Kidney (tissue), 14 donors: ENCODE measurements around the gene CHD2. TPM values are rescaled to one million over a fixed set of nuclear protein-coding genes. Genes with fewer than 3 reads are reported as not detected.

Experiments used
- DNase-seq, 5 donors: peaks; one replicate each; pipeline ENCODE4 v3.0.0-alpha.2; 2013 to 2020
- FAIRE-seq: peaks from 2 replicates; lab custom pipeline; 2012; peaks lifted over from hg19 to GRCh38; lab: Jason Lieb, UNC
- H3K27ac ChIP-seq, 2 donors: one replicate each; pipeline ENCODE4 v1.7.0; 2013; ENCODE audit warnings: low read depth in 2 of 2, low read length in 2 of 2, inconsistent platforms in 1 of 2
- H3K27me3 ChIP-seq: one replicate; pipeline ENCODE4 v1.7.1; 2013; ENCODE audit warnings: low read length, inconsistent platforms; ENCODE audit not compliant: control insufficient read depth, insufficient read depth
- H3K36me3 ChIP-seq, 3 donors: one replicate each; pipeline versions ENCODE4 v1.7.0 to v1.7.1; 2013; ENCODE audit warnings: low read length in 3 of 3, control low read depth in 1 of 3, inconsistent platforms in 1 of 3; ENCODE audit not compliant: insufficient read depth in 3 of 3, control insufficient read depth in 2 of 3
- H3K4me1 ChIP-seq, 3 donors: one replicate each; pipeline versions ENCODE4 v1.7.0 to v1.7.1; 2013; ENCODE audit warnings: low read length in 3 of 3, inconsistent platforms in 1 of 3, low read depth in 1 of 3; ENCODE audit not compliant: control insufficient read depth in 2 of 3, insufficient read depth in 2 of 3
- H3K4me3 ChIP-seq, 3 donors: one replicate each; pipeline versions ENCODE4 v1.7.0 to v1.8.1; 2013; ENCODE audit warnings: low read length in 3 of 3, control low read depth in 1 of 3, inconsistent platforms in 1 of 3
- H3K9ac ChIP-seq, 3 donors: one replicate each; pipeline versions ENCODE4 v1.7.0 to v1.7.1; 2013; ENCODE audit warnings: low read length in 3 of 3, control low read depth in 1 of 3, inconsistent platforms in 1 of 3
- H3K9me3 ChIP-seq, 3 donors: one replicate each; pipeline versions ENCODE4 v1.7.0 to v1.7.1; 2013; ENCODE audit warnings: low read length in 3 of 3, control low read depth in 1 of 3, inconsistent platforms in 1 of 3; ENCODE audit not compliant: control insufficient read depth in 2 of 3, insufficient read depth in 1 of 3
- CTCF ChIP-seq: IDR thresholded peaks from 3 replicates; pipeline ENCODE4 v1.5.1; 2012; ENCODE audit warnings: mild to moderate bottlenecking, moderate library complexity, borderline replicate concordance; ENCODE audit not compliant: insufficient read depth; ENCODE audit errors: extremely low read depth
- intact Hi-C: fragments of 100-400 bp; cut with DNase I; formaldehyde crosslinking; loops from one replicate; pipeline ENCODE4 v1.11.1; 2022
- polyA plus RNA-seq: library from polyadenylated mRNA; stranded (reverse); fragments of 350-450 nt; fragmentation: Illumina TruSeq; extraction: RNeasy Lipid Tissue Mini Kit (QIAGEN cat#74804); gene quantifications from one replicate; pipeline ENCODE4 v1.2.3, GENCODE V29; 2014; ENCODE audit warnings: low read depth, low replicate concordance; ENCODE audit not compliant: insufficient read depth
- total RNA-seq: library from RNA; stranded (reverse); fragmentation: NEBNext Ultra II Directional; extraction: Animal tissue kit (Norgen Biotek cat#: 25700); gene quantifications from one replicate; pipeline ENCODE4 v1.2.1, GENCODE V29; 2021
- donor health status: control.
- donor health status: control.
- donor health status: control.
- donor health status: control.
- donor health status: control.
- donor health status: DM: yes; HTN: yes; CAD: no.
- donor health status: Normal renal cell carcinoma (clear cell type).

CHD2 gene
- total and polyA plus RNA-seq, 2 donors from 2014 or later, result 22.5 to 137 TPM

GRCh38 chr15:93049914-93050578 is 149.9 kb downstream of the CHD2 start:
- intact Hi-C loops, result no loop called here
- Histone ChIP-seq H3K36me3 (peaks cover 0 to 3% (median 0%) of the 10 kb centered on the region in 3 donors), H3K4me1 (no peaks in the 10 kb centered on the region), H3K9ac (no peak overlapping the region), H3K27ac (no peak overlapping the region), H3K27me3 (no peaks in the 10 kb centered on the region), H3K9me3 (peaks cover 0 to 8% (median 0%) of the 10 kb centered on the region in 3 donors), H3K4me3 (no peak overlapping the region)
- DNase-seq, result peak in 1 of 5 donors; percentile 35
- TF ChIP-seq CTCF, result no peak
- FAIRE-seq, result no peak

- no peak overlapping the region for H3K27ac ChIP-seq
- no peak overlapping the region for H3K9ac ChIP-seq
- DNase-seq, result peak in 1 of 5 donors; percentile 68
- H3K27me3 ChIP-seq, result no peaks in the 10 kb centered on the region
- no peak overlapping the region for H3K4me3 ChIP-seq
- no peak for TF ChIP-seq CTCF
- H3K36me3 ChIP-seq, result peaks cover 0 to 3% (median 0%) of the 10 kb centered on the region in 3 donors
- intact Hi-C loops, result no loop called here
- FAIRE-seq, result no peak
- H3K9me3 ChIP-seq, result peaks cover 0 to 8% (median 0%) of the 10 kb centered on the region in 3 donors
- no peaks in the 10 kb centered on the region for H3K4me1 ChIP-seq
These were observed 150.5 kb downstream of the CHD2 start for GRCh38 chr15:93050648-93051047.

GRCh38 chr15:93051236-93052089 is 151.3 kb downstream of the CHD2 start:
- H3K9ac ChIP-seq, result no peak overlapping the region
- DNase-seq, result peak in 1 of 5 donors; percentile 49
- no peak overlapping the region for H3K27ac ChIP-seq
- no peak overlapping the region for H3K4me3 ChIP-seq
- no peak for FAIRE-seq
- intact Hi-C loops, result no loop called here
- H3K9me3 ChIP-seq, result peaks cover 0 to 2% (median 0%) of the 10 kb centered on the region in 3 donors
- H3K36me3 ChIP-seq, result peaks cover 0 to under 1% (median 0%) of the 10 kb centered on the region in 3 donors
- H3K27me3 ChIP-seq, result no peaks in the 10 kb centered on the region
- TF ChIP-seq CTCF, result no peak
- no peaks in the 10 kb centered on the region for H3K4me1 ChIP-seq
